Gastrocnemius medialis (tissue), 4 donors: ENCODE measurements around the gene SCRT2. TPM values are rescaled to one million over a fixed set of nuclear protein-coding genes. Genes with fewer than 3 reads are reported as not detected.

Source experiments
- ATAC-seq, 2 donors: fragments of 150-250 bp; one replicate each; pipeline ENCODE4 v1.9.1; 2016
- DNase-seq, 2 donors: peaks; one replicate each; pipeline ENCODE4 v3.0.0-alpha.2; 2019
- H3K27ac ChIP-seq, 4 donors: fragments of 200-600 bp; sonication (generic); 1 replicate in 1 of 4; 2 replicates in 3 of 4; pipeline ENCODE4 v1.5.1; 2016 to 2018; ENCODE audit warnings: mild to moderate bottlenecking in 2 of 4, moderate library complexity in 1 of 4
- H3K27me3 ChIP-seq, 3 donors: fragments of 200-600 bp; sonication (generic) in 2 of 3; 1 replicate in 1 of 3; 2 replicates in 2 of 3; pipeline versions ENCODE4 v1.5.1 to v1.6.0; 2016 to 2019; ENCODE audit warnings: mild to moderate bottlenecking in 1 of 3, moderate library complexity in 1 of 3
- H3K36me3 ChIP-seq, 2 donors: fragments of 200-600 bp; sonication (generic) in 1 of 2; one replicate each; pipeline ENCODE4 v1.5.1; 2017 to 2018
- H3K4me1 ChIP-seq, 2 donors: fragments of 200-600 bp; sonication (generic) in 1 of 2; one replicate each; pipeline ENCODE4 v1.5.1; 2016 to 2017; ENCODE audit warnings: mild to moderate bottlenecking in 2 of 2
- H3K4me3 ChIP-seq, 4 donors: fragments of 200-600 bp; sonication (generic) in 3 of 4; 1 replicate in 1 of 4; 2 replicates in 3 of 4; pipeline ENCODE4 v1.5.1; 2016 to 2019; ENCODE audit warnings: mild to moderate bottlenecking in 2 of 4
- H3K9me3 ChIP-seq, 3 donors: fragments of 200-600 bp; sonication (generic) in 2 of 3; 1 replicate in 1 of 3; 2 replicates in 2 of 3; pipeline ENCODE4 v1.5.1; 2016 to 2019
- CTCF ChIP-seq, 5 experiments: fragments of 450-650 bp in 3 of 5; fragments of 200-600 bp in 2 of 5; sonication (generic) in 2 of 5; IDR thresholded peaks in 4 of 5; conservative IDR thresholded peaks in 1 of 5; 1 replicate in 4 of 5; 2 replicates in 1 of 5; pipeline ENCODE4 v1.5.1; 2016 to 2019; ENCODE audit warnings: antibody characterized with exemption in 5 of 5, mild to moderate bottlenecking in 3 of 5, moderate library complexity in 3 of 5
- POLR2A ChIP-seq, 2 donors: fragments of 450-650 bp; IDR thresholded peaks; one replicate each; pipeline ENCODE4 v1.6.1; 2017; ENCODE audit warnings: antibody characterized with exemption in 2 of 2, mild to moderate bottlenecking in 2 of 2, moderate library complexity in 2 of 2
- in situ Hi-C, 4 donors: fragments of 200-750 bp; cut with MboI; loops; one replicate each; pipeline versions ENCODE4 v1.15.0 to v1.8.0; 2017; ENCODE audit warnings: low sequenced_read_pairs in 4 of 4
- intact Hi-C: fragments of 100-400 bp; cut with DNase I; formaldehyde crosslinking; loops from one replicate; pipeline ENCODE4 v1.15.1; 2023; ENCODE audit warnings: low total_unique reads
- total RNA-seq, 4 donors: library from RNA; depleted of rRNA; stranded (reverse); fragments of >200 nt; gene quantifications; one replicate each; pipeline versions ENCODE4 v1.1.0 to v1.2.3, GENCODE V29; 2016

The SCRT2 gene
- total RNA-seq, 4 donors from 2014 or later, result not detected

- Histone ChIP-seq H3K27me3 (peaks cover 40 to 53% (median 45%) of the 10 kb centered on the region in 3 donors), H3K36me3 (no peaks in the 10 kb centered on the region), H3K4me3 (no peak overlapping the region), H3K4me1 (peaks cover 3 to 4% of the 10 kb centered on the region in 2 donors), H3K9me3 (no peaks in the 10 kb centered on the region), H3K27ac (no peak overlapping the region)
- in situ Hi-C loops (no loop called here), intact Hi-C loops (no loop called here)
- ATAC-seq (no peak), DNase-seq (no peak)
- no peak for TF ChIP-seq POLR2A (IDR thresholded peaks at IDR 0.05)
- TF ChIP-seq CTCF (IDR thresholded peaks at IDR 0.05 in 4 of 5, conservative IDR thresholded peaks at IDR 0.05 in 1 of 5), result no peak
These were observed 13.1 kb downstream of the SCRT2 start for GRCh38 chr20:662277-663192.

GRCh38 chr20:661474-662270 is 13.9 kb downstream of the SCRT2 start:
- no peak overlapping the region for H3K4me3 ChIP-seq
- in situ Hi-C loops, result no loop called here
- H3K4me1 ChIP-seq, result no peaks in the 10 kb centered on the region
- ATAC-seq (no peak), DNase-seq (no peak)
- no peaks in the 10 kb centered on the region for H3K9me3 ChIP-seq
- no peak for TF ChIP-seq CTCF (IDR thresholded peaks at IDR 0.05 in 4 of 5, conservative IDR thresholded peaks at IDR 0.05 in 1 of 5)
- H3K27ac ChIP-seq, result no peak overlapping the region
- no peaks in the 10 kb centered on the region for H3K36me3 ChIP-seq
- intact Hi-C loops, result no loop called here
- H3K27me3 ChIP-seq, result peaks cover 40 to 53% (median 45%) of the 10 kb centered on the region in 3 donors

- no peaks in the 10 kb centered on the region for H3K36me3 ChIP-seq
- TF ChIP-seq POLR2A (IDR thresholded peaks at IDR 0.05), result no peak
- no peak for DNase-seq
- in situ Hi-C loops (loop anchor here in 2 of 4 donors (10.0 kb wide), 2 partner anchors 104 to 114 kb away; partner anchors contain the start of gene CSNK2A1 (in 1 of the 2)), intact Hi-C loops (no loop called here)
- H3K27ac ChIP-seq, result no peak overlapping the region
- H3K27me3 ChIP-seq, result peaks cover 24 to 32% (median 26%) of the 10 kb centered on the region in 3 donors
- no peak overlapping the region for H3K4me3 ChIP-seq
- no peak for ATAC-seq
- no peaks in the 10 kb centered on the region for H3K9me3 ChIP-seq
- H3K4me1 ChIP-seq, result peaks cover 6 to 8% of the 10 kb centered on the region in 2 donors
These were observed 16.8 kb downstream of the SCRT2 start for GRCh38 chr20:658731-659291.

GRCh38 chr20:658202-658601 is 17.4 kb downstream of the SCRT2 start:
- Histone ChIP-seq H3K9me3 (no peaks in the 10 kb centered on the region), H3K36me3 (no peaks in the 10 kb centered on the region), H3K4me1 (peaks cover 7 to 10% of the 10 kb centered on the region in 2 donors), H3K27ac (no peak overlapping the region), H3K27me3 (peaks cover 20 to 26% (median 21%) of the 10 kb centered on the region in 3 donors), H3K4me3 (no peak overlapping the region)
- in situ Hi-C loops (loop anchor here in 2 of 4 donors (10.0 kb wide), 2 partner anchors 103 to 113 kb away; partner anchors contain the start of gene CSNK2A1 (in 1 of the 2)), intact Hi-C loops (no loop called here)
- no peak for ATAC-seq
- TF ChIP-seq POLR2A (IDR thresholded peaks at IDR 0.05) (no peak), CTCF (IDR thresholded peaks at IDR 0.05 in 4 of 5, conservative IDR thresholded peaks at IDR 0.05 in 1 of 5) (no peak)
- DNase-seq, result no peak
